HepG2 (cell line): ENCODE data around the gene AMZ2. TPM values are rescaled to one million over a fixed set of nuclear protein-coding genes. Genes with fewer than 3 reads are reported as not detected.

Experiments used
- CREM ChIP-seq, 2 experiments: sonication (generic) in 1 of 2; formaldehyde crosslinking in 1 of 2; IDR thresholded peaks; 2 replicates each; pipeline versions ENCODE4 v1.4.0 to v1.6.1; 2016 to 2020; ENCODE audit warnings: antibody characterized with exemption in 1 of 2, mild to moderate bottlenecking in 1 of 2, missing genetic modification reagents in 1 of 2
- HIVEP1 ChIP-seq: sonication (generic); formaldehyde crosslinking; IDR thresholded peaks from 2 replicates; pipeline ENCODE4 v1.4.0; 2020; ENCODE audit warnings: mild to moderate bottlenecking, missing genetic modification reagents
- MED8 ChIP-seq: sonication (generic); formaldehyde crosslinking; IDR thresholded peaks from 2 replicates; pipeline ENCODE4 v1.8.1; 2023; ENCODE audit warnings: mild to moderate bottlenecking, missing genetic modification reagents; ENCODE audit not compliant: insufficient replicate concordance
- SMYD3 ChIP-seq: sonication (generic); formaldehyde crosslinking; IDR thresholded peaks from 2 replicates; pipeline ENCODE4 v1.8.1; 2023; ENCODE audit warnings: mild to moderate bottlenecking, missing genetic modification reagents
- ZNF451 ChIP-seq: sonication (generic); formaldehyde crosslinking; IDR thresholded peaks from 2 replicates; pipeline ENCODE4 v1.5.0; 2020; ENCODE audit warnings: mild to moderate bottlenecking, missing genetic modification reagents
- polyA plus RNA-seq, 8 experiments: library from polyadenylated mRNA; depleted of rRNA in 3 of 8; stranded (reverse) in 7 of 8; unstranded in 1 of 8; fragments of >200 nt; fragmentation: Illumina TruSeq in 4 of 8; extraction: Trizol in 4 of 8; gene quantifications; 2 replicates each; pipeline versions ENCODE4 v1.2.1 to v1.2.3, GENCODE V29; 2011 to 2016; ENCODE audit warnings: low read depth in 4 of 8, missing spikeins in 1 of 8, mixed read lengths in 1 of 8; ENCODE audit not compliant: insufficient read depth in 1 of 8
- total RNA-seq, 5 experiments: library from RNA; depleted of rRNA; stranded (reverse); fragments of >200 nt; fragmentation: Illumina TruSeq; extraction: Trizol; gene quantifications; 2 replicates each; pipeline ENCODE4 v1.2.3, GENCODE V29; 2016; ENCODE audit warnings: low read depth in 1 of 5
- TF ChIP-seq, protein P1 (sequence below): sonication (generic); formaldehyde crosslinking; IDR thresholded peaks from 2 replicates; pipeline ENCODE4 v1.5.0; 2020; ENCODE audit warnings: missing genetic modification reagents
- TF ChIP-seq, protein P2 (sequence below): sonication (generic); formaldehyde crosslinking; IDR thresholded peaks from 2 replicates; pipeline ENCODE4 v1.5.1; 2020; ENCODE audit warnings: mild to moderate bottlenecking, missing genetic modification reagents

Gene AMZ2
- total and polyA plus RNA-seq, 2 of the 13 experiments (the other 11 are each of a cell fraction or from before 2014, with no cell fraction given): 86.9 to 90.2 TPM

DNA sequence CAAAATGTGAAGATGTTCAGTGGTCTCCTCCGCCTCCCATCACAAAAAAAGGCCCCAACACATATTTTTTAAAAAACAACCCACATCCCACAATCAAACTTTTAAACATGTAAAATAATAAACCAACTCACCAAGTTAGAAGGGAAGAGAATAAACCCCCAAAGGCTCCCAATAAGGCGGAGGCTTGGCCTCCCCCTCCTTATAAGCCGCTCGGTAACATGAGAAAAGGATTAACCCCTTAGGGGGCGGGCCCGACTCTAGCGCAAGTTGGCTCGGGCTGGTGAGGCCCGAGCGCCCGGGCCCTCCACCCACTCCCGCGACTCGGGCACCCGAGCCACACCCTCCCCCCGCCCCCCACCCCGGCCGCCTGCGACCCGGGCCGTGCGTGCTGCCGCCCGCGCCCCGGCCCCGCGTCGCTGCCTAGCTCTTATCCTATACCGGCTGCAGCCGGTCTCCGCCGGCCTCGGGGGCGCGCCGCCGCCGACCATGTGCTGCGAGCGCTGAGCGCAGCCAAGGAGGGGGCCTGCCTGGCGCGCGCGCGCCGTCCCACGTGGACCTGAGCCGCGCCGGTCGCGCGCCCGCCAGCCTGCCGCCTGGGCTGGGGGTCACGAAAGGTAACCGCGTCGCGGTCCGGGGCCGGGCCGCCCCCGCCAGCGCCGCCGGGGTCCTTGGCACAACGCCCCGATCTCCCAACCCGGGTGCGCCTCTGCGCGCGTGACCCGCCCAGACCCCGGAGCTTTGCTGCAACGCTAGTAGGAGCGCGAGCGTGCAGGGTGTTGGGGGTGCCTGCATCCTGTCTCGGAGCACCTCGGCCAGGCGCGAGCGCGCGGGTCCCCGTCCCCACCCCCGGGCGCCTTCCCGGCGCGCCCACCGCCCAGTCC lies 43.4 kb downstream of the AMZ2 start, which contains the start of the genes ARSG and SLC16A6 (continued):
- TF ChIP-seq, protein P1, sequence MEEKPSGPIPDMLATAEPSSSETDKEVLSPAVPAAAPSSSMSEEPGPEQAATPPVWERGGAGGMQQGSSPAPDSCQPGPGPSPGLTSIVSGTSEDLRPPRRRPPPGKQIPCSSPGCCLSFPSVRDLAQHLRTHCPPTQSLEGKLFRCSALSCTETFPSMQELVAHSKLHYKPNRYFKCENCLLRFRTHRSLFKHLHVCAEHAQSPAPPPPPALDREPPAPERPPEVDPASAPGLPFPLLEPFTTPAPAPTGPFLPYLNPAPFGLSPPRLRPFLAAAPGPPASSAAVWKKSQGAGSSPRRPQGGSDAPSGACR (CRISPR knock-in tag): no peak
- no peak for TF ChIP-seq HIVEP1 (CRISPR knock-in tag)
- TF ChIP-seq, protein P2, sequence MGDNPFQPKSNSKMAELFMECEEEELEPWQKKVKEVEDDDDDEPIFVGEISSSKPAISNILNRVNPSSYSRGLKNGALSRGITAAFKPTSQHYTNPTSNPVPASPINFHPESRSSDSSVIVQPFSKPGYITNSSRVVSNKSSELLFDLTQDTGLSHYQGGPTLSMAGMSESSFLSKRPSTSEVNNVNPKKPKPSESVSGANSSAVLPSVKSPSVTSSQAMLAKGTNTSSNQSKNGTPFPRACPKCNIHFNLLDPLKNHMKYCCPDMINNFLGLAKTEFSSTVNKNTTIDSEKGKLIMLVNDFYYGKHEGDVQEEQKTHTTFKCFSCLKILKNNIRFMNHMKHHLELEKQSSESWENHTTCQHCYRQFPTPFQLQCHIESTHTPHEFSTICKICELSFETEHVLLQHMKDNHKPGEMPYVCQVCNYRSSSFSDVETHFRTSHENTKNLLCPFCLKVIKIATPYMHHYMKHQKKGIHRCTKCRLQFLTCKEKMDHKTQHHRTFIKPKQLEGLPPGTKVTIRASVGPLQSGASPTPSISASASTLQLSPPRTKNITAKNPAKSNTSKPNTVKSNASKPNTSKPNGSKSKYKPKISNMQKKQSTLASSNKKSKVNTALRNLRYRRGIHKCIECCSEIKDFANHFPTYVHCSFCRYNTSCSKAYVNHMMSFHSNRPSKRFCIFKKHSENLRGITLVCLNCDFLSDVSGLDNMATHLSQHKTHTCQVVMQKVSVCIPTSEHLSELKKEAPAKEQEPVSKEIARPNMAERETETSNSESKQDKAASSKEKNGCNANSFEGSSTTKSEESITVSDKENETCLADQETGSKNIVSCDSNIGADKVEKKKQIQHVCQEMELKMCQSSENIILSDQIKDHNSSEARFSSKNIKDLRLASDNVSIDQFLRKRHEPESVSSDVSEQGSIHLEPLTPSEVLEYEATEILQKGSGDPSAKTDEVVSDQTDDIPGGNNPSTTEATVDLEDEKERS: no peak
- TF ChIP-seq CREM (IDR thresholded peaks at IDR 0.05): no peak
- no peak for TF ChIP-seq CREM (CRISPR knock-in tag; IDR thresholded peaks at IDR 0.05)
- TF ChIP-seq SMYD3 (CRISPR knock-in tag): no peak
- TF ChIP-seq ZNF451 (CRISPR knock-in tag): no peak
- TF ChIP-seq MED8 (CRISPR knock-in tag): no peak
